HG03064 (cell line): ENCODE data around the gene CGB1.
A peak's percentile ranks its signal among the peaks of the same experiment; 100 is the strongest.

ENCODE experiments used
- ATAC-seq: cut with Tn5 transposase; IDR thresholded peaks from one replicate; pipeline ENCODE4 v1.9.1; 2021; ENCODE audit warnings: low read depth; ENCODE audit not compliant: unreplicated experiment

CGB1 gene

DNA sequence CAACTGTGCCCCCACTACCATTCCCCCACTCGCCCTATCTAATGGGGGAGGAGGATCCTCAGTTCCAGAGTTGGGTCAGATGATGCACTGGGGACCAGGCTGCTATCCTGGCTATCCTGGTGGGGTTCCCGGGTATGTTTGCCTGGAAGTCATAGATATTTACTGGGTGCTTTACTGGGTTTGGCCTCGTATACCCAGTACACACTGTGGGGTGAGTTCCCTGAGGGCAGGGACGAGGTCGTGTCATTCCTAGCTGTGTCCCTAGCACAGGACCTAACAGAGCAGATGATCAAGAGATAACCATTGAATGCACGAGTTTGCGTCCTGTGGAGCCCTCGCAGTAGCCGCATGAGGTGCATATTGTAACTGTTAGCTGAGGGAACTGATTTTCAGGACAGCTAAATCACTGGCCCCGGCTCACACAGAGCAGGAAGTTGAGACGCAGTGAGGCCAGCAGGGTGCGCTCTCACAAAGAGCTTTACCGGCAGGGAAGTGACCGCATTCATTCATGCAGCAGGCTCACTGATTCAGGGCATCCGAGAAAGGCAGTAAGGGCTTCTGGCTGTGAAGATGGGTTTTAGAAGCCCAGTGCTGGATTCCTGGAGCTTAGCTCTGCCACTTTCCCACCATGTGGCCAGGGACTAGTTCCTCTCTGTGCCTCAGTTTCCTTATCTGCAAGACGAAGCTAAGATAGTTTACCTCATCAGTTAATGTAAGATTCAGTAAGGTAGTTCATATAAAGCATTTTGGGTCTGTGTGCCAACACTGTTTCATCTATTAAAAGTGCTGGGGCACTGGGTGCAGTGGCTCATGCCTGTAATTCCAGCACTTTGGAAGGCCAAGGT, 37.0 kb downstream of the CGB1 start:
- ATAC-seq: no peak

DNA sequence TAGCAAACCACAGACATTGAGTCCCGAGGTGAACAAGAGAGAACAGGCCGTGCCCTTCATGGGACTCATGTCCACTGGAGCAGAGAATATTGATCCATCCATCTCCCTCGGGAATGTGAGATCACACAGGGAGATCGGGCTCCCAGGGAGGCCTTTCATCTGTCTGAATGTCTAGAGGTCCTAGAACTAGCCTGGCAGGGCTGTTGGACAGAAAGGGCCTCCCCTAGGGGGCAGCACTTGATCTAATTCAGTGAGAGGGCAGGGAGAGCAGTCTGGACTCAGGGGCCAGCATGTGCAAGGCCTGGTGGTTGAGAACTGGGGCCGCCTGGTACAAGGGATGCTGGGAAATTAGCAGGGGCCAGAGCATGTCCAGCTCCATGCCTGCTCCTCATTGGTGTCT, 38.7 kb downstream of the CGB1 start:
- ATAC-seq: no peak

DNA sequence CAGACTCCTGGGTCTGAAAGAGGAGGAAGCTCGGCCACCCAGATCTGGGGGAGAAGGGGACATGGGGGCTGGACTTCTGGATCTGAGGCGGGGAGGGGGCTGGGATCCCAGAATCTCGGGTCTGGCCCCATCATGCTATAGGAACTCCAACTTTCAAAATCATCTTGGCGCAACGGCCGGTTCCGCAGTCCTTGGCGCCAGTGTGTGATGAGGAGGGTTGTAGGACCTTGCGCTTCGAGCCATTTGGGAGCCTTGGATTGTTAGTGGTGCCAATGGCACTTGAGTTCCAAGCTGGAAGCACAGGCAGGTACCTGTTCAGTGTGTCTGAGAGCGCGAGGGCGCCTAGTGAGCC, 42.7 kb downstream of the CGB1 start:
- ATAC-seq: no peak

DNA sequence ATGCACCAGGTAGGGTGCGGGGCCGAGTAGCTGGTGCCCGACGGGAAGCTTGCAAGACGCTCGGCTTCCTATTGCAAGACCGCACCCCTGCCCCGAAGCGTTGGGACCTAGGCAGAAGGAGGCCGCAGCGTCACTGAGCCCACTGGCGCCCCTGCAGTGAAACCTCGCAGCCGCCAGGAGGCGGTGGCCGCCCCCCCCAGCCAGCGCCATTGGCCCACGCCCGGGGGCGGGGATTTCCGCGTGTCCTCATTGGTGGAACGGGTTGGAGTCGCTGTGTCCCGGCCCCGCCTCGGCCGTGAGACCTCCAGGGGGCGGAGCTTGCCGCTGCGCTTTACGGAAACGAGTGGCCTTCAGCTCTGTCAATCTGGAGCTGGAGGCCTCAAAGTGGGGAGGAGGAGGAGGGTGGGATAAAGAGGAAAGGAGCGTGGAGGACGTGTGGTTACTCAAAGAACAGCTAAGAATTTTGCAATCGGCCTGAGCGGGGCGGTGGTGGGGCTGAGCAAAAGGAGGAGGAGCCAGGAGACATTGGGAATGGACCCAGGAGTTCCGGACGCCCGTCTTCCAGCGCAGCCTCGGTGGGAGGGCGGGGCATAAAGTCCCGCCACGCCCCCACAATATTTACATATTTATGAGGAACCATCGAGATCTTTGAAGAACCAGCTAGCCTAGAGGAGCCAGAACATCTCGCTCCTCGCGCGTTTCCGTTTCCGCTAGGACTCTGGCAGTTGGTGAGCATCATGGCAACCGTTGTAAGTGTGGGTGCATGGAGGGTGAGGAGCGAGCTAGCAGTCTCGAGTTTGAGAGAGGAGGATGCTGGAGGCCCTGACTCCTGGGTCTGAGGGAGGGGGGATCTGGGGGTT, 43.3 kb downstream of the CGB1 start, which contains the start of the genes GYS1 and RUVBL2:
GYS1 (minus strand) TSS at position 135 of the 860 bp plus-strand sequence. CDS start 197 bp downstream, outside the sequence.
RUVBL2 (plus strand) TSS at position 713 of the 860 bp plus-strand sequence; CDS start at position 738, 25 bp downstream.
- peak; percentile 78 for ATAC-seq

DNA sequence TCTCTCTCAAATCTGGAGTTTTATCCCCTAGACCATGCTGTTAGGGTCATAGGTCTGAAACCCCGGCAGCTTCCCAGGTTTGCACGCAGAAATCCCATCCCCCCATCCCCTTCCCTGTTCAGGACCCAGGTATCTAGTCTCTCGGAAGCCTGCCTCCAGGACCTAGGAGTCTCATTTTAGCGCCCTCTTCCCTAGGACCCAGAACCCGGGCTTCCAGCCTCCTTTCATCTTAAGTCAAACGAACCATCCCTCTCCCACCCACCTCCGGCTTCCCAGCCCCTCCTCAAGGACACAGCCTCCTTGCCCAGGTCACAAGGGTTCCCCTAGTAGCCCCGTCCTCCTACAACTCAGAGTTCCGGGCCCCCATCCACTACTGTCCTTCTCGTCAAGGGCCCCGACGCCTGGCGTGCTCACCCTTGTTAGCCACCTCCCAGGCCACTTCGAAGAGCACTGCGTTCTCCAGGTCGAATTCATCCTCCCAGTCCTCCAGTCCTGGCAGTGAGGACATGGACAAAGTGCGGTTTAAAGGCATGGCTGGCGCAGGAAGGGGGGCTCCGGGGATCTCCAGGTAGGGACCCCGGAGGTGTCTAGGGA, 44.0 kb downstream of the CGB1 start:
- ATAC-seq: peak; percentile 5

DNA sequence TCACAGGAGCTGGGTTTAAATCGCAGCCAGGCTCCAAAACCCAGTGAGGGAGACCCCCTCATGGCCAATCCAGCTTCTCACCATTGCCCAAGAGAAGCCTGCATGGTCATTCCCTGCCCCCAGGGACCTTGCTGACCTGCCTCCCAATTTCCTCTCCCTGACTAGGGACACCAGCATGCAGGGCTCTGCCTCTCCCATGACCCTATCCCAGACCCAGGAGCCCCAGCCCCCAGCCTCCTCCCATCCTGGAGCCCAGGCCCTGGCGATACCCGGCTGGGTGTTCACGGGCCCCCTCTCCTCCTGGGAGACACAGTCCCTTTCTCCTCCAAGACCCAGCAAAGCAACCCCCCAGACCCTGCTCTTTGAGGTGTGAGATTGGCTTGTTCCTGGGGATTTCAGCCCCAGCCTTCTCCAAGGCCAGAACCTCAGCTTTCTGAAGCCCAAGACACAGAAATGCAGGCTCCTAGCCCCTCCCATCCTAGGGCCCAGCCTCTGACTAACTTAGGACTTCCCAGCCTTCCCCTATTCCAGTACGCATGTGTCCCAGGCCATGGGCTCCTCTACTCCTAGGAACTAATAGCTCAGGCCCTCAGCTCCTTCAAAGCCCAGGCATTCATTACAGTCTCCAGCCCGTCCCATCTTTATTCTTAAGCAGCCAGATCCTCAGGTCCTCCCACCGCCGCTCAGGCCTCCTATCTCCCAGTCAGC, 44.7 kb downstream of the CGB1 start:
- ATAC-seq: no peak

DNA sequence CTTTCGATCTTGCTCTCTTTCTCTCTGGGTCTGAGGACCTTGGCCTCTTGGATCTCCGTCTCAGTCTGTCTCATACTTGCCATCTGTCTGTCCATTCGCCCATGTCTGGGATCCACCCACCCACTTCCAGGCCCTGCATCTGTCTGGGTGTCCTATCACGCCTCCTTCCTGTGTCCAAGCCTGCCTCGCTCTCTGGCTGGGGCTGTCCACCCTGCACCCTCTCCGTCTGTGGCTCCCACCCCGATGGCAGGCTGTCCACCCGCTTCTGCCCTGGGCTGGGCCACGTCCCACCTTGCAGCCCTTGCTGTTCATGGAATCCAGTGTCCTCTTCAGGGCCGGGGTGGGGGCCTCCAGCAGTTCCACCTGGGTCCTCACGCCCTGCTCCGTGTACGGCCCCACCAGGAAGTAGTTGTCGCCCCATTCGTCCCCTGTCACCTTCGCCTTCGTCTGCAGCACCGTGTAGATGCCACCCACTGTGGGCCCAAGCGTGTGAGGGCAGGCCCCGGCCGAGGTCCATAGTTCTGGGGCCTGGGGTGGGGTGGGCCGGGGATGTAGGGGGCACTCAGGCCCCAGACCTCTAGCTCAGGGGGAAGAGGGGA, 45.6 kb downstream of the CGB1 start:
- ATAC-seq: no peak

DNA sequence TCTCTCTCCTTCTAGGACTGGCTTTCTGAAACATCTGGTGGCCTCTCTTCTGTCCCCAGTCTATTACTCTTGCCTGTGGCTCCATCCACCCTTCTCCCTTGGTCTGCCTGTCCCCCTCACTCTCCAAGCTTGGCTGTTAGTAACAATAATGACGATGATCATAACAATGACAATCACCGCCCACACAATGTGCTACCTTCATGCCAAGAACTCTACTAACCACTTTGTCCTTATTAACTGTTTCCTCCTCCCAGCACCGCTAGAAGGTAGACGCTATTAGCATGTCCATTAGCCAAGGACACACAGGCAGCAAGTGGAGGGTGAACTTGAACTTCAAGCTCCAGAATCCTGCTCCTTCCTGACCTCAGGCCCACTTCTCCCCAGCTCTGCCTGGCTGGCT, 46.3 kb downstream of the CGB1 start:
- no peak for ATAC-seq

DNA sequence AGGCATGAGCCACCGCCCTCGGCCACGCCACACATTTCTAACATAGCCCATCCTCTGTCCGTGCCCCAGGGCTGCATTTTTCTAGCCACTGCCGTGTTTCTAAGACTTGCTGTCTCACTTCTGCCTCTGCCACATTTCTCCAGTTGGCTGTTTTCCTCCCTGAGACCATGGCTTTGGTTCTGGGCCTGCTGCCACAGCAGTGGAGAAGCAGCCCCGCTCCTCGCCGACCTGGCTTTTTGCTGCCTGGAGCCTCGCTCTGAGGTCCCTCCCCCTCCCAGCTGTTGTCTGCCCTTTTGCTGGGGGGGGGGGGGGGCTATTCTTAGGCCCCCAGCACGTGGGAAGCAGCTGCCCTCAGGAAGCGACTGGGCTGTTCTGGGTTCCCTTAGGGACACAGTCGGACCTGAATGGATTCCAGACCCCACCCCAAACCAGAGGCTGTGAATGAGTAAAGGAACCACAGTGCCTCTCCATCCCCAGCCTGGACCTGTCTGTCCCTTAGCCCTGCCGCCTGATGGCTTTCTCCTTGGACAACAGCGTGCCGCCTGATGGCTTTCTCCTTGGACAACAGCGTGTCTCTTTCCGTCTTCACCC, 46.9 kb downstream of the CGB1 start:
- ATAC-seq: no peak

DNA sequence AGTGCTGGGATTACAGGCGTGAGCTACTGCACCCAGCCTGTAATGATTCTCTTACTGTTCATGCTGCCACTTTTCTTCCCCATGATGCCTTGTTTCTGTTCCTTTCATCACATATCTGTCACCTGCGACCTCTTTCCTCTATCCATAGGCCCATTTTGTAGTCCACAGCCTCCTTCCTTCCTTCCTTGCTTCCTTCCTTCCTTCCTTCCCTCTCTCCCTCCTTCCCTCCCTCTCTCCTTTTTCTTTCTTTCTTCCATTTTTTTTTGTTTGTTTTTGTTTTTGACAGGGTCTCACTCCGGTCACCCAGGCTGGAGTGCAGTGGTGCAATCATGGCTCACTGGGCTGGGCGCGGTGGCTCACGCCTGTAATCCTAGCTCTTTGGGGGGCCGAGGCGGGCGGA, 47.8 kb downstream of the CGB1 start:
- ATAC-seq: no peak

DNA sequence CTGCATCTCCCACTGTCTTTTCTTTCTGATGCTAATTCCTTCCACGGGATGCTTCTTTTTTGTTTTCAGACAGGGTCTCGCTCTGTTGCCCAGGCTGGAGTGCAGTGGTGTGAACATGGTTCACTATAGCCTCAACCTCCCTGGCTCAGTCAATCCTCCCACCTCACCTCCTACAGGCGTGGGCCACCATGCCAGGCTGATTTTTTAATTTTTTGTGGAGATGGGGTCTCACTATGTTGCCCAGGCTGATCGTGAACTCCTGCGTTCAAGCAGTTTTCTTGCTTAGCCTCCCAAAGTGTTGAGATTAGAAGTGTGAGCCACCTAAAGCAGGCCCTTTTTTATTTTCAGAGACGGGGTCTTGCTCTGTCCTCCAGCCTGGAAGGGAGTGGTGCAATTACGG, 48.4 kb downstream of the CGB1 start:
- ATAC-seq: no peak

DNA sequence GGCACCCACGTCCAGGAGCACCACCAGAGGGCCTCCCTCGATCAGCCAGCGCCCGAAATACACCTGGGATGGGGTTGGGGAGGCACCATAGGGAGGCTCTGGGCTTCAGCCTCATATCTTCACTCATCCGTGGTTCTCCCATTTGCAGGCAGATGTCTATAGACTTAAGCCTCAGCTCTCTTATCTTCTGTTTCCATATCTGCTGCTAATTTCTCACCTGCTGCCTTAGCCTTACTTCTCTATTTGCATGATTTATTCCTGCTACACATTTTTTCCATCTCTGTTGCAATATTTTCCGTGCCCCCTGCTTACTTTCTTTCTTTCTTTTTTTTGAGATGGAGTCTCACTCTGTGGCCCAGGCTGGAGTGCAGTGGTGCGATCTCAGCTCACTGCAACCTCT, 49.4 kb downstream of the CGB1 start:
- no peak for ATAC-seq

DNA sequence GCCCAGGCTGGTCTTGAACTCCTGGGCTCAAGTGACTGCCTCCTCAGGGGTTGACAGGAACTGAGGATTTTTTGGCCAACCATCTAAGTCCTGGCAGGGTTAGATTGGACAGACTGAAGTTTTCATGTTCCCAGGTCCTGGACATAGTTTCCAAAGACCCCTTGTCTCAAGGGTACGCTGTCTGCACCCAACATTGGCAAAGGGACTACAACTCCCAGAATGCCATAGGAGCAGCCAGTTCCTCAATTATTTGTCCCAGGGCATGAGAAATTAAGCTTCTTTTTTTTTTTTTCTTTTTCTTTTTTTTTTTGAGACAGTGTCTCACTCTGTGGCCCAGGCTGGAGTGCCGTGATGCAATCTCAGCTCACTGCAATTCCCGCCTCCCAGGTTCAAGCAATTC, 50.5 kb downstream of the CGB1 start:
- ATAC-seq: no peak

DNA sequence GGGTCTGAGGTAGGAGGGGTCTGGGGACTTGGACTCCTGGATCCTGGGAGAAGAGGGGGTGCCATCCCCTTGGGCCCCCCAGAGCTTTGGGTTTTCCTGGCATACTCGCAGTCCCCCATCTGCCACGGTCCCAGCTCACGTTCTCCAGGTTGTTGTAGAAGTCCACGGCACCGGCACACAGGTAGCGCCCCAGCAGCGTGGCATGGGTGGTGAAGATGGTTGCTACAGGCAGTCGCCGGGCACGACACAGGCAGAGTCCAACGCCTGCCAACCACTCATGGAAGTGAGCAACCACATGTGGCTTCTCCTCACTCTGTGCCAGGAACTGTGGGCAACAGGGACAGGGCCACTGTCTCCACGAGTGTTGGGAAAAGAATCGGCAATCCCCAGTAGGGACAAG, 51.0 kb downstream of the CGB1 start:
- no peak for ATAC-seq
